Natural killer cell (primary cell): ENCODE measurements around the gene TANGO2. TPM values are rescaled to one million over a fixed set of nuclear protein-coding genes. Genes with fewer than 3 reads are reported as not detected.

Experiments used
- ATAC-seq, 3 donors: fragments of 150-1000 bp in 2 of 3; fragments of 200-7000 bp in 1 of 3; cut with Tn5 transposase; 1 replicate in 1 of 3; 2 replicates in 2 of 3; pipeline ENCODE4 v1.10.0; 2021; ENCODE audit warnings: mild to moderate bottlenecking in 2 of 3, moderate library complexity in 2 of 3
- DNase-seq, 2 donors: peaks; one replicate each; pipeline versions ENCODE4 v3.0.0 to v3.0.0-alpha.2; 2013 to 2021; ENCODE audit warnings: mixed read lengths in 1 of 2
- H3K27ac ChIP-seq: one replicate; pipeline ENCODE4 v1.5.1; 2013; ENCODE audit warnings: mild to moderate bottlenecking, low read length
- H3K27me3 ChIP-seq: one replicate; pipeline ENCODE4 v1.6.1; 2013; ENCODE audit warnings: low read length; ENCODE audit not compliant: control insufficient read depth, insufficient read depth
- H3K36me3 ChIP-seq: one replicate; pipeline ENCODE4 v1.6.1; 2013; ENCODE audit warnings: low read length; ENCODE audit not compliant: control insufficient read depth, insufficient read depth
- H3K4me1 ChIP-seq: one replicate; pipeline ENCODE4 v1.6.1; 2013; ENCODE audit warnings: low read length; ENCODE audit not compliant: control insufficient read depth, insufficient read depth
- H3K4me3 ChIP-seq: one replicate; pipeline ENCODE4 v1.5.1; 2013; ENCODE audit warnings: low read length
- H3K9me3 ChIP-seq: one replicate; pipeline ENCODE4 v1.6.1; 2013; ENCODE audit warnings: low read length; ENCODE audit not compliant: control insufficient read depth, insufficient read depth
- H3K27ac Mint-ChIP-seq, 2 donors: one replicate each; pipeline ENCODE4 v1.8.0; 2022; ENCODE audit warnings: mild to moderate bottlenecking in 2 of 2, mixed read lengths in 2 of 2, moderate library complexity in 1 of 2
- H3K27me3 Mint-ChIP-seq, 2 donors: one replicate each; pipeline ENCODE4 v1.8.0; 2022; ENCODE audit warnings: low read depth in 2 of 2, mixed read lengths in 2 of 2
- H3K36me3 Mint-ChIP-seq: one replicate; pipeline ENCODE4 v1.8.0; 2022; ENCODE audit warnings: mixed read lengths
- H3K4me1 Mint-ChIP-seq, 2 donors: one replicate each; pipeline ENCODE4 v1.8.0; 2022; ENCODE audit warnings: mixed read lengths in 2 of 2
- H3K4me3 Mint-ChIP-seq: one replicate; pipeline ENCODE4 v1.8.0; 2022; ENCODE audit warnings: mild to moderate bottlenecking, moderate library complexity, mixed read lengths
- H3K9me3 Mint-ChIP-seq, 2 donors: one replicate each; pipeline ENCODE4 v1.8.0; 2022; ENCODE audit warnings: mixed read lengths in 2 of 2
- CTCF ChIP-seq: fragments of 200-600 bp; IDR thresholded peaks from one replicate; pipeline ENCODE4 v1.8.0; 2022; ENCODE audit warnings: antibody characterized with exemption
- WGBS: methylation state at CpG from one replicate; pipeline ENCODE4 v1.1.7; 2013; ENCODE audit warnings: missing lambda C conversion rate; ENCODE audit not compliant: insufficient coverage; 5-methylcytosine and 5-hydroxymethylcytosine counted together
- intact Hi-C: fragments of 100-400 bp; cut with micrococcal nuclease; formaldehyde crosslinking; loops from one replicate; pipeline ENCODE4 v1.14.2; 2022
- total RNA-seq, 4 donors: library from RNA; stranded (reverse); fragments of 120-200 nt in 1 of 4; gene quantifications; one replicate each; pipeline versions ENCODE4 v1.2.3 to v1.2.4, GENCODE V29; 2013 to 2022

The TANGO2 gene
- total RNA-seq, 3 donors from 2014 or later (not counting 1 experiment from before 2014, with no cell fraction given): 33.3 to 53.0 (median 46.2) TPM

- WGBS: 88% methylated on average over 18 of the region's 19 CpGs
- Mint-ChIP-seq H3K36me3 (peaks cover 1% of the 10 kb centered on the region), H3K9me3 (no peaks in the 10 kb centered on the region), H3K27me3 (no peaks in the 10 kb centered on the region), H3K4me3 (no peak overlapping the region), H3K4me1 (no peaks in the 10 kb centered on the region), H3K27ac (no peak overlapping the region)
- Histone ChIP-seq H3K9me3 (peaks cover 2% of the 10 kb centered on the region), H3K27me3 (no peaks in the 10 kb centered on the region), H3K36me3 (no peaks in the 10 kb centered on the region), H3K27ac (no peak overlapping the region), H3K4me1 (no peaks in the 10 kb centered on the region), H3K4me3 (no peak overlapping the region)
- TF ChIP-seq CTCF: no peak
- intact Hi-C loops: no loop called here
- no peak for DNase-seq
- ATAC-seq: no peak
Observed at GRCh38 chr22:19997561-19998231, 23.2 kb upstream of the TANGO2 start.

- Histone ChIP-seq H3K27ac (no peak overlapping the region), H3K9me3 (peaks cover 2% of the 10 kb centered on the region), H3K36me3 (no peaks in the 10 kb centered on the region), H3K4me3 (no peak overlapping the region), H3K4me1 (no peaks in the 10 kb centered on the region), H3K27me3 (no peaks in the 10 kb centered on the region)
- WGBS: 71% methylated on average over 15 of the region's 16 CpGs
- H3K27me3 Mint-ChIP-seq: no peaks in the 10 kb centered on the region
- intact Hi-C loops: no loop called here
- DNase-seq (no peak), ATAC-seq (no peak)
- TF ChIP-seq CTCF: no peak
- H3K9me3 Mint-ChIP-seq: peaks cover 0 to 5% of the 10 kb centered on the region in 2 donors
- no peaks in the 10 kb centered on the region for H3K4me1 Mint-ChIP-seq
- no peak overlapping the region for H3K27ac Mint-ChIP-seq
- no peak overlapping the region for H3K4me3 Mint-ChIP-seq
- peaks cover 8% of the 10 kb centered on the region for H3K36me3 Mint-ChIP-seq
Observed at GRCh38 chr22:19998232-19998951, 22.5 kb upstream of the TANGO2 start.

- Mint-ChIP-seq H3K36me3 (peaks cover 17% of the 10 kb centered on the region), H3K27ac (no peak overlapping the region), H3K27me3 (no peaks in the 10 kb centered on the region), H3K4me1 (no peaks in the 10 kb centered on the region), H3K4me3 (no peak overlapping the region), H3K9me3 (peaks cover 0 to 9% of the 10 kb centered on the region in 2 donors)
- ATAC-seq (no peak), DNase-seq (no peak)
- H3K4me3 ChIP-seq: no peak overlapping the region
- intact Hi-C loops: no loop called here
- no peaks in the 10 kb centered on the region for H3K4me1 ChIP-seq
- TF ChIP-seq CTCF: no peak
- H3K9me3 ChIP-seq: peaks cover 2% of the 10 kb centered on the region
- 80% methylated on average over 8 of the region's 8 CpGs for WGBS
- H3K27ac ChIP-seq: no peak overlapping the region
- no peaks in the 10 kb centered on the region for H3K27me3 ChIP-seq
- H3K36me3 ChIP-seq: no peaks in the 10 kb centered on the region
Observed at GRCh38 chr22:19998991-19999820, 21.7 kb upstream of the TANGO2 start.
